Natural killer cell (primary cell): ENCODE measurements around the gene OR2S2. TPM values are rescaled to one million over a fixed set of nuclear protein-coding genes. Genes with fewer than 3 reads are reported as not detected.

ENCODE experiments used
- ATAC-seq, 3 donors: fragments of 150-1000 bp in 2 of 3; fragments of 200-7000 bp in 1 of 3; cut with Tn5 transposase; 1 replicate in 1 of 3; 2 replicates in 2 of 3; pipeline ENCODE4 v1.10.0; 2021; ENCODE audit warnings: mild to moderate bottlenecking in 2 of 3, moderate library complexity in 2 of 3
- DNase-seq, 2 donors: peaks; one replicate each; pipeline versions ENCODE4 v3.0.0 to v3.0.0-alpha.2; 2013 to 2021; ENCODE audit warnings: mixed read lengths in 1 of 2
- H3K27ac ChIP-seq: one replicate; pipeline ENCODE4 v1.5.1; 2013; ENCODE audit warnings: mild to moderate bottlenecking, low read length
- H3K27me3 ChIP-seq: one replicate; pipeline ENCODE4 v1.6.1; 2013; ENCODE audit warnings: low read length; ENCODE audit not compliant: control insufficient read depth, insufficient read depth
- H3K36me3 ChIP-seq: one replicate; pipeline ENCODE4 v1.6.1; 2013; ENCODE audit warnings: low read length; ENCODE audit not compliant: control insufficient read depth, insufficient read depth
- H3K4me1 ChIP-seq: one replicate; pipeline ENCODE4 v1.6.1; 2013; ENCODE audit warnings: low read length; ENCODE audit not compliant: control insufficient read depth, insufficient read depth
- H3K4me3 ChIP-seq: one replicate; pipeline ENCODE4 v1.5.1; 2013; ENCODE audit warnings: low read length
- H3K9me3 ChIP-seq: one replicate; pipeline ENCODE4 v1.6.1; 2013; ENCODE audit warnings: low read length; ENCODE audit not compliant: control insufficient read depth, insufficient read depth
- H3K27ac Mint-ChIP-seq, 2 donors: one replicate each; pipeline ENCODE4 v1.8.0; 2022; ENCODE audit warnings: mild to moderate bottlenecking in 2 of 2, mixed read lengths in 2 of 2, moderate library complexity in 1 of 2
- H3K27me3 Mint-ChIP-seq, 2 donors: one replicate each; pipeline ENCODE4 v1.8.0; 2022; ENCODE audit warnings: low read depth in 2 of 2, mixed read lengths in 2 of 2
- H3K36me3 Mint-ChIP-seq: one replicate; pipeline ENCODE4 v1.8.0; 2022; ENCODE audit warnings: mixed read lengths
- H3K4me1 Mint-ChIP-seq, 2 donors: one replicate each; pipeline ENCODE4 v1.8.0; 2022; ENCODE audit warnings: mixed read lengths in 2 of 2
- H3K4me3 Mint-ChIP-seq: one replicate; pipeline ENCODE4 v1.8.0; 2022; ENCODE audit warnings: mild to moderate bottlenecking, moderate library complexity, mixed read lengths
- H3K9me3 Mint-ChIP-seq, 2 donors: one replicate each; pipeline ENCODE4 v1.8.0; 2022; ENCODE audit warnings: mixed read lengths in 2 of 2
- CTCF ChIP-seq: fragments of 200-600 bp; IDR thresholded peaks from one replicate; pipeline ENCODE4 v1.8.0; 2022; ENCODE audit warnings: antibody characterized with exemption
- WGBS: methylation state at CpG from one replicate; pipeline ENCODE4 v1.1.7; 2013; ENCODE audit warnings: missing lambda C conversion rate; ENCODE audit not compliant: insufficient coverage; 5-methylcytosine and 5-hydroxymethylcytosine counted together
- intact Hi-C: fragments of 100-400 bp; cut with micrococcal nuclease; formaldehyde crosslinking; loops from one replicate; pipeline ENCODE4 v1.14.2; 2022
- total RNA-seq, 4 donors: library from RNA; stranded (reverse); fragments of 120-200 nt in 1 of 4; gene quantifications; one replicate each; pipeline versions ENCODE4 v1.2.3 to v1.2.4, GENCODE V29; 2013 to 2022

OR2S2 gene
- total RNA-seq, 3 donors from 2014 or later (not counting 1 experiment from before 2014, with no cell fraction given), result not detected

GRCh38 chr9:35911690-35912089 is 46.3 kb downstream of the OR2S2 start:
- H3K4me1 Mint-ChIP-seq, result peaks cover 0 to 12% of the 10 kb centered on the region in 2 donors
- H3K27me3 Mint-ChIP-seq, result no peaks in the 10 kb centered on the region
- no peaks in the 10 kb centered on the region for H3K9me3 Mint-ChIP-seq
- Histone ChIP-seq H3K4me1 (peaks cover 30% of the 10 kb centered on the region), H3K27me3 (no peaks in the 10 kb centered on the region), H3K4me3 (no peak overlapping the region), H3K9me3 (no peaks in the 10 kb centered on the region), H3K36me3 (no peaks in the 10 kb centered on the region), H3K27ac (no peak overlapping the region)
- no peak for TF ChIP-seq CTCF
- DNase-seq, result no peak
- 79% methylated on average over 10 of the region's 10 CpGs for WGBS
- no peaks in the 10 kb centered on the region for H3K36me3 Mint-ChIP-seq
- H3K4me3 Mint-ChIP-seq, result no peak overlapping the region
- intact Hi-C loops, result no loop called here
- H3K27ac Mint-ChIP-seq, result no peak overlapping the region
- no peak for ATAC-seq

DNA sequence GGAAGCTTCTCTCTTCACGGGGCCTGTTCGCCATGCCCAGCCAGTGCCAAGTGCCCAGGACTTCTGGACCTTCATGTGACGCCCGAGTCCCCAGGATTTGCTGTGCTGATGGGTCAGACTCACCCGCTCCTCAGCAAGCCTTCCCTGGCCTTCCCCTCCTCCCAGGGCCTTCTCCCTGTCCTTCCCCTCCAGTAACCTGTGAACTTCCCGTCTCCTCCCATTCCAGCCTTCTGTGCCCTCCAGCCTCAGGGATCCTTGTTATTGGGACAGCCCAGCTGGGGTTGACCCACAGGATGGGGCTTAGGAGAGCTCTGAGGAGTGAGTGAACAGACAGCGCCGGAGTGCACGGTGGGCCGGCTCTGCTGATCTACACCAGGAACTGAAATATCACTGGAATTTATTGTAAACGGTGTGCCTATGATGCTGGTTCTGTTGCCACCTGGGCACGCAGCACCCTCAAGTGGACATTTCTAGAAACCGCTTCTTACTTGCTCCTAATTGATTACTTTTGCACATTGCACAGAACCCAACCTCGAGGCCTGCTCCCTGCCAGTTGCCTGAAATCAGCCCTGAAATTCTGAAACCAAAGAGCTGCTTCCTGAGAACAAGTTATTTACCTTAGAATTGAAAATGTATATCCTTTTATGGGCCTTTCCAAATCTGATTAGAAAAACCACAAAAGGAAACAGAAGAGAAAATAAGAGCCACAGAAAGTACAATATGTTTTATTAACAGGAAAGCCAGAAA is 47.2 kb downstream of the OR2S2 start:
- no peaks in the 10 kb centered on the region for H3K9me3 Mint-ChIP-seq
- H3K36me3 Mint-ChIP-seq, result no peaks in the 10 kb centered on the region
- ATAC-seq, result no peak
- Histone ChIP-seq H3K36me3 (no peaks in the 10 kb centered on the region), H3K27ac (no peak overlapping the region), H3K9me3 (no peaks in the 10 kb centered on the region), H3K27me3 (no peaks in the 10 kb centered on the region), H3K4me1 (peaks cover 30% of the 10 kb centered on the region), H3K4me3 (no peak overlapping the region)
- peaks cover 0 to 12% of the 10 kb centered on the region in 2 donors for H3K4me1 Mint-ChIP-seq
- H3K4me3 Mint-ChIP-seq, result no peak overlapping the region
- peak in 1 of 2 donors; percentile 71 for DNase-seq
- intact Hi-C loops, result no loop called here
- no peaks in the 10 kb centered on the region for H3K27me3 Mint-ChIP-seq
- no peak overlapping the region for H3K27ac Mint-ChIP-seq
- 58% methylated on average over 14 of the region's 14 CpGs for WGBS
- no peak for TF ChIP-seq CTCF

GRCh38 chr9:35909687-35910612 is 48.0 kb downstream of the OR2S2 start:
- no peak for ATAC-seq
- Mint-ChIP-seq H3K4me3 (no peak overlapping the region), H3K27ac (no peak overlapping the region), H3K27me3 (no peaks in the 10 kb centered on the region), H3K36me3 (no peaks in the 10 kb centered on the region), H3K4me1 (peaks cover 0 to 12% of the 10 kb centered on the region in 2 donors), H3K9me3 (no peaks in the 10 kb centered on the region)
- intact Hi-C loops, result no loop called here
- H3K27ac ChIP-seq, result no peak overlapping the region
- no peak overlapping the region for H3K4me3 ChIP-seq
- no peak for DNase-seq
- 90% methylated on average over 34 of the region's 34 CpGs for WGBS
- no peaks in the 10 kb centered on the region for H3K9me3 ChIP-seq
- peaks cover 30% of the 10 kb centered on the region for H3K4me1 ChIP-seq
- H3K36me3 ChIP-seq, result no peaks in the 10 kb centered on the region
- H3K27me3 ChIP-seq, result no peaks in the 10 kb centered on the region
- no peak for TF ChIP-seq CTCF
